ENCODE results near the gene BSND. TPM values are rescaled to one million over a fixed set of nuclear protein-coding genes. Genes with fewer than 3 reads are reported as not detected.

Gene BSND
- total and polyA plus RNA-seq, 2 experiments from 2014 or later = 0.21 to 0.23 TPM

DNA sequence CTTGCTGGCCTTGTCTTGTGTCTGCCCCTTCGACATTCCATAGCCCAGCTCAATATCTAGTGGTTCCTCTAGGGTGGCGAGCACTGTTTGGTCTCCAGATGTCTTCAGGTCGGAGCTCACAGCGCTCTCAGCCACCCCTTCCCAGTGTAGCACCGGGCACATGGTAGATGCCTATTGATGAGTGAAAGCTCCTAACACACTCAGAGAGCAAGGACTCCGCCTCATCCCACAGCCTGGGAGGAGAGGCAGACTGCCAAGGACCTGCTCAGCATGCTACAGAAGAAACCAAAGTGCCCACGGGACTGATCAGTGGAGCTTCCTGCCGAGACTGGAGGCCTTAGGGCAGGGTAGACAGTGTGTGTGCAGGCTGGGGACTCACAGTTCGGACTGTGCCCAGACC is 51.5 kb downstream of the BSND start:
- Histone ChIP-seq H3K36me3 (replicated peaks; ENCODE audit: insufficient read depth, low read depth) (no peaks in the 10 kb centered on the region), H4K20me1 (ENCODE audit: insufficient read depth, poor library complexity, severe bottlenecking) (peaks cover 5% of the 10 kb centered on the region), H3K79me2 (no peaks in the 10 kb centered on the region), H3K27ac (no peak overlapping the region), H3K9me3 (ENCODE audit: low read depth) (no peaks in the 10 kb centered on the region), H2AFZ (no peak overlapping the region), H3K4me1 (ENCODE audit: insufficient read depth) (peaks cover 4% of the 10 kb centered on the region), H3K27me3 (no peaks in the 10 kb centered on the region), H3K4me2 (no peak overlapping the region), H3K9me2 (replicated peaks; ENCODE audit: insufficient read depth) (no peaks in the 10 kb centered on the region), H3K4me3 (no peak overlapping the region)
- TF ChIP-seq, protein P1, sequence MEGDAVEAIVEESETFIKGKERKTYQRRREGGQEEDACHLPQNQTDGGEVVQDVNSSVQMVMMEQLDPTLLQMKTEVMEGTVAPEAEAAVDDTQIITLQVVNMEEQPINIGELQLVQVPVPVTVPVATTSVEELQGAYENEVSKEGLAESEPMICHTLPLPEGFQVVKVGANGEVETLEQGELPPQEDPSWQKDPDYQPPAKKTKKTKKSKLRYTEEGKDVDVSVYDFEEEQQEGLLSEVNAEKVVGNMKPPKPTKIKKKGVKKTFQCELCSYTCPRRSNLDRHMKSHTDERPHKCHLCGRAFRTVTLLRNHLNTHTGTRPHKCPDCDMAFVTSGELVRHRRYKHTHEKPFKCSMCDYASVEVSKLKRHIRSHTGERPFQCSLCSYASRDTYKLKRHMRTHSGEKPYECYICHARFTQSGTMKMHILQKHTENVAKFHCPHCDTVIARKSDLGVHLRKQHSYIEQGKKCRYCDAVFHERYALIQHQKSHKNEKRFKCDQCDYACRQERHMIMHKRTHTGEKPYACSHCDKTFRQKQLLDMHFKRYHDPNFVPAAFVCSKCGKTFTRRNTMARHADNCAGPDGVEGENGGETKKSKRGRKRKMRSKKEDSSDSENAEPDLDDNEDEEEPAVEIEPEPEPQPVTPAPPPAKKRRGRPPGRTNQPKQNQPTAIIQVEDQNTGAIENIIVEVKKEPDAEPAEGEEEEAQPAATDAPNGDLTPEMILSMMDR (IDR thresholded peaks at IDR 0.05; ENCODE audit: poor library complexity) = no peak
- TF ChIP-seq EZH2 (IDR thresholded peaks at IDR 0.05; ENCODE audit: borderline replicate concordance) (no peak), EZH2phosphoT487 (IDR thresholded peaks at IDR 0.05; ENCODE audit: low read depth, severe bottlenecking, unreplicated experiment) (no peak)
- DNase-seq (ENCODE audit: low spot score) = no peak
- 89% methylated on average over 9 of the region's 9 CpGs for WGBS (ENCODE audit: low lambda C conversion rate, missing lambda C conversion rate)

DNA sequence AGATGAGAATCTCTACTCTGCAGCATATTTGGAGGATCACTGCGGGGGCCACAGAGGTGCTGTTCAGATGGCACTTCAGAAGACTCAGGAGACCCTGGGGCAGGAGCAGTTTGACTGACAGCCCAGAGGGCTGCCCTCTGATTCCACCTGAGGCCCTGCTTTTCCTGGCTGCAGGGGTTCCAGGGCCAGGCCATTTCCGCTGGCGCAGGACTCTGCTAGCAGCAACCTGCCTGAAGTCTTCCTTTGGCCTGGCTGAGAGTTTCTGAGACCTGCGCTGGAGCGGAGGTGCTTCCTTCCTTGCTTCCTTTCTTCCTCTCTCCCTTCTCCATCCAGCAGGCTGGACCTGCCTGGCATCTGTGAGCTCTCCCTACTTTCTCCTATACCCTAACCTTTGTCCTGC is 52.4 kb downstream of the BSND start:
- H3K9me3 ChIP-seq (ENCODE audit: low read depth) = no peaks in the 10 kb centered on the region
- peaks cover 5% of the 10 kb centered on the region for H4K20me1 ChIP-seq (ENCODE audit: insufficient read depth, poor library complexity, severe bottlenecking)
- no peak overlapping the region for H3K4me2 ChIP-seq
- no peak for DNase-seq (ENCODE audit: low spot score)
- H3K9me2 ChIP-seq (replicated peaks; ENCODE audit: insufficient read depth) = no peaks in the 10 kb centered on the region
- no peaks in the 10 kb centered on the region for H3K79me2 ChIP-seq
- no peak overlapping the region for H2AFZ ChIP-seq
- H3K27me3 ChIP-seq = no peaks in the 10 kb centered on the region
- H3K27ac ChIP-seq = no peak overlapping the region
- peaks cover 4% of the 10 kb centered on the region for H3K4me1 ChIP-seq (ENCODE audit: insufficient read depth)
- TF ChIP-seq EZH2 (IDR thresholded peaks at IDR 0.05; ENCODE audit: borderline replicate concordance) (no peak), EZH2phosphoT487 (IDR thresholded peaks at IDR 0.05; ENCODE audit: low read depth, severe bottlenecking, unreplicated experiment) (no peak)
- TF ChIP-seq, protein P1 (IDR thresholded peaks at IDR 0.05; ENCODE audit: poor library complexity) = no peak
- WGBS (ENCODE audit: low lambda C conversion rate, missing lambda C conversion rate) = 100% methylated on average over 5 of the region's 5 CpGs
- no peak overlapping the region for H3K4me3 ChIP-seq
- H3K36me3 ChIP-seq (replicated peaks; ENCODE audit: insufficient read depth, low read depth) = no peaks in the 10 kb centered on the region

DNA sequence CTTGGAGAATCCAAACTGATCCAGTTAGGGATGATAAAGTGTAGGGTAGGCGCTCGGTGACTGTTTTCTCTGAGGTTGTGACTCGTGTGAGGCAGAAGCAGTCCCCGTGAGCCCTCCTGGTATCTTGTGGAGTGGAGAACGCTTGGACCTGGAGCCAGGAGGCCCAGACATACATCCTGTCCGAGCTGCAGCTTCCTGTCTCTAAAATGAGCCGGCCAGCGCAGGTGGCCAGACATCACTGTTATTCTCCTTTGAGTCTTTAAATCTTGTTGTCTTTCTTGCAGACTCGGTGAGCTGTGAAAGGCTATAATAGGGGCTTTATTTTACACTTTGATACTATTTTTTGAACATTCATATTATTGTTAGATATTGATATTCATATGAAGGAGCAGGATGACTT is 52.9 kb downstream of the BSND start:
- TF ChIP-seq EZH2phosphoT487 (IDR thresholded peaks at IDR 0.05; ENCODE audit: low read depth, severe bottlenecking, unreplicated experiment) (no peak), EZH2 (IDR thresholded peaks at IDR 0.05; ENCODE audit: borderline replicate concordance) (no peak)
- TF ChIP-seq, protein P1 (IDR thresholded peaks at IDR 0.05; ENCODE audit: poor library complexity) = no peak
- no peaks in the 10 kb centered on the region for H3K9me2 ChIP-seq (replicated peaks; ENCODE audit: insufficient read depth)
- no peak overlapping the region for H2AFZ ChIP-seq
- no peak overlapping the region for H3K4me2 ChIP-seq
- H4K20me1 ChIP-seq (ENCODE audit: insufficient read depth, poor library complexity, severe bottlenecking) = peaks cover 5% of the 10 kb centered on the region
- H3K27me3 ChIP-seq = no peaks in the 10 kb centered on the region
- no peak overlapping the region for H3K27ac ChIP-seq
- no peaks in the 10 kb centered on the region for H3K36me3 ChIP-seq (replicated peaks; ENCODE audit: insufficient read depth, low read depth)
- 77% methylated on average over 9 of the region's 9 CpGs for WGBS (ENCODE audit: low lambda C conversion rate, missing lambda C conversion rate)
- no peaks in the 10 kb centered on the region for H3K9me3 ChIP-seq (ENCODE audit: low read depth)
- no peaks in the 10 kb centered on the region for H3K79me2 ChIP-seq
- H3K4me1 ChIP-seq (ENCODE audit: insufficient read depth) = peaks cover 4% of the 10 kb centered on the region
- no peak for DNase-seq (ENCODE audit: low spot score)
- no peak overlapping the region for H3K4me3 ChIP-seq
